ENCODE data around the gene R3HDM2.
A peak's percentile ranks its signal among the peaks of the same experiment; 100 is the strongest.
"Not testable (repeated sequence)": the region's sequence is repeated elsewhere in the genome, so short reads cannot be mapped to it uniquely, and the experiment has no call there.

R3HDM2 gene

DNA sequence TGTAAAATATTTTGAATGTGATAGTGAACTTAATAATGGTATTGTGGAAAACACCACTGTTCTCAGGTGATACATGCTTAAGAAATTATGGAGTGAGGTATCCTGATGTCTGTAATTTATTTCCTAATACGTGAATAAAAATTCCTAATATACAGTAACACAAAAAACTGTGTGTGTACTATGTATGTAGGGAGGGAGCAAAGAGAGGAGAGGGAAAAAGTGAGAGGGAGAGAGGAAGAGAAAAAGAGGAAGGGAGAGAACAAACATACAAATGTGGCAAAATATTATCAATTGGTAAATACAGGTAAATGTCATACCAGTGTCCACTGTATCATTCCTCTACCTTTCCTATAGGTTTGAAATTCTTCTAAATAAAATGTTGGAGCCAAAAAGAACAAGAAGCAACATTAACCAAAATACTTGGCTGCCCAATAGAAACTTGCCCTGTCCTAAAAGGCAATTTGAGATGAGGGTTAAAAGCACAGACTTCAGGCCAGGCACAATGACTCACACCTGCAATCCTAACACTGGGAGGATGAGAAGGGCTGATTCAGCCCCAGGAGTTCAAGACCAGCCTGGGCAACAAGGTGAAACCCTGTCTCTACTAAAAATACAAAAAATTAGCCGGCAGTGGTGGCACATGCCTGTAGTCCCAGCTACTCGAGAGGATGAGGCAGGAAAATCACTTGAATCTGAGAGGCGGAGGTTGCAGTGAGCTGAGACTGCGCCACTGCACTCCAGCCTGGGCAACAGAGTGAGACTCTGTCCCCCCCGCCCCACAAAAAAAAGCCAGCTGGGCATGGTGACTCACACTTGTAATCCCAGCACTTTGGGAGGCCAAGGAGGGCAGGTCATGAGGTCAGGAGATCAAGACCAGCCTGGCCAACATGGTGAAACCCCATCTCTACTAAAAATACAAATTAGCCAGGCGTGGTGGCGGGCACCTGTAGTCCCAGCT, 14.5 kb downstream of the R3HDM2 start:
- no peak overlapping the region for H3K4me3 ChIP-seq (ENCODE audit: low read length)
- TF ChIP-seq, protein P1, sequence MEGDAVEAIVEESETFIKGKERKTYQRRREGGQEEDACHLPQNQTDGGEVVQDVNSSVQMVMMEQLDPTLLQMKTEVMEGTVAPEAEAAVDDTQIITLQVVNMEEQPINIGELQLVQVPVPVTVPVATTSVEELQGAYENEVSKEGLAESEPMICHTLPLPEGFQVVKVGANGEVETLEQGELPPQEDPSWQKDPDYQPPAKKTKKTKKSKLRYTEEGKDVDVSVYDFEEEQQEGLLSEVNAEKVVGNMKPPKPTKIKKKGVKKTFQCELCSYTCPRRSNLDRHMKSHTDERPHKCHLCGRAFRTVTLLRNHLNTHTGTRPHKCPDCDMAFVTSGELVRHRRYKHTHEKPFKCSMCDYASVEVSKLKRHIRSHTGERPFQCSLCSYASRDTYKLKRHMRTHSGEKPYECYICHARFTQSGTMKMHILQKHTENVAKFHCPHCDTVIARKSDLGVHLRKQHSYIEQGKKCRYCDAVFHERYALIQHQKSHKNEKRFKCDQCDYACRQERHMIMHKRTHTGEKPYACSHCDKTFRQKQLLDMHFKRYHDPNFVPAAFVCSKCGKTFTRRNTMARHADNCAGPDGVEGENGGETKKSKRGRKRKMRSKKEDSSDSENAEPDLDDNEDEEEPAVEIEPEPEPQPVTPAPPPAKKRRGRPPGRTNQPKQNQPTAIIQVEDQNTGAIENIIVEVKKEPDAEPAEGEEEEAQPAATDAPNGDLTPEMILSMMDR (conservative IDR thresholded peaks at IDR 0.05; ENCODE audit: low read length), result no peak
- peak; percentile 5 for DNase-seq (ENCODE audit: low read depth)

DNA sequence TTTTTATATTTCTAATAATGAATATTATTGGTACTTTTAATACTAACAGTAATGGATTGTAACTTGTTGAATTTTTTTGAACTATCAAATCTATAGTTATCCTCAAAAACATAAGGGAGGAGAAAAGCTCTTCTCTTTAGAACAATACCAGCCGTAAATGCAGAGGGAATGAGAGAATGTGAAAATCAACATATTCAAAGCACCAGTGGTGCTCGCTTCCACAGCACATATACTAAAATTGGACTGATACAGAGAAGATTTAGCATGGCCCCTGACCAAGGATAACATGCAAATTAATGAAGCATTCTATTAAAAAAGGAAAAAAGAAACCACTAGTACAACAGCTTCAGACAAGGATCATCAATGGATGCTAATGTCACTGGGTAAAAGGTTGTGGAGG, 15.8 kb downstream of the R3HDM2 start:
- DNase-seq (ENCODE audit: low read depth), result no peak
- TF ChIP-seq, protein P1 (conservative IDR thresholded peaks at IDR 0.05; ENCODE audit: low read length), result no peak
- no peak overlapping the region for H3K4me3 ChIP-seq (ENCODE audit: low read length)

DNA sequence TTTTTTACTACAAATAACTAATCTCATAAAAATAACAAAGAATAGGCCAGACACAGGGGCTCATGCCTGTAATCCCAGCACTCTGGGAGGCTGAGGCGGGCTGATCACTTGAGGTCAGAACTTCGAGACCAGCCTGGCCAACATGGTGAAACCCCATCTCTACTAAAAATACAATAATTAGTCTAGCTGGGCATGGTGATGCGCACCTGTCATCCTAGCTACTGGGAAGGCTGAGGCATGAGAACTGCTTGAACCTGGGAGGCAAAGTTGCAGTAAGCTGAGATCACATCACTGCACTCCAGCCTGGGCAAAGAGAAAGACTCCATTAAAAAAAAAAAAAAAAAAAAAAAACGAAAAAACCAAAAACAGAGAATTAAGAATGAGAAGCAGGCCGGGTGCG, 16.7 kb downstream of the R3HDM2 start:
- not testable (repeated sequence) for H3K4me3 ChIP-seq (ENCODE audit: low read length); DNase-seq (ENCODE audit: low read depth)

DNA sequence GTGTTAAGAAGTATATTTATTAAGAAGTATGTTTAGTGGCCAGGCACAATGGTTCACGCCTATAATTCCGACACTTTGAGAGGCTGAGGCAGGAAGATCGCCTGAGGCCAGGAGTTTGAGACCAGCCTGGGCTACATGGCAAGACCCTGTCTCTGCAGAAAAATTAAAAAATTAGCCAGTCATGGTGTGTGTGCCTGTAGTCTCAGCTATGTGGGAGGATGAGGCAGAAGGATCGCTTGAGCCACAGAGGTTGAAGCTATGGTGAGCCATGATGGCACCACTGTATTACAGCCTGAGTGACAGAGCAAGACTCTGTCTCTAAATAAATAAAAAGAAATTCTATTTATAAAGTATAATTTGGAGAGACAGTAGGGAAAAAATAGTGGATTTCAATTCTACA, 20.3 kb downstream of the R3HDM2 start:
- TF ChIP-seq, protein P1 (conservative IDR thresholded peaks at IDR 0.05; ENCODE audit: low read length), result no peak
- no peak for DNase-seq (ENCODE audit: low read depth)
- no peak overlapping the region for H3K4me3 ChIP-seq (ENCODE audit: low read length)

DNA sequence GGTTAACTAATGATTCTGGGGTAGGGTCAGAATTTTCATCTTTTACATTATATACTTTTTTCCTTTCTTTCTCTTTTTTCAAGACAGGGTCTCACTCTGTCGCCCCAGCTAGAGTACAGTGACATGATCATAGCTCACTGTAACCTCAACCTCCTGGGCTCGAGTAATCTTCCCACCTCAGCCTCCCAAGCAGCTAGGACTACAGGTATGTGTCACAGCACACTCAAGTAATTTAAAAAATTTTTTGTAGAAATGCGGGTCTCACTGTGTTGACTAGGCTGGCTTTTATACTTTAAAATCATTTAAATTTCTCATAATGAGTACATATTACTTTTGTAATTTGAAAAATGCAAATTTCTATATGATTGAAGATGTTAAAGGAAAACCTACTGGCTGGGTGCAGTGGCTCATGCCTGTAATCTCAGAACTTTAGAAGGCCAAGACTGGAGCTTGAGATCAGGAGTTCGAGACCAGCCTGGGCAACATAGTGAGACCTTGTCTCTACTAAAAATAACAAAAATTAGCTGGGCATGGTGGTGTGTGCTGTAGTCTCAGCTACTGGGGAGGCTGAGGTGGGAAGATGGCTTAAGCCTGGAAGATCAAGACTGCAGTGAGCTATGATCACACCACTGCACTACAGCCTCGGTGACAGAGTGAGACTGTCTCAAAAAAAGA, 25.7 kb downstream of the R3HDM2 start:
- no peak overlapping the region for H3K4me3 ChIP-seq (ENCODE audit: low read length)

DNA sequence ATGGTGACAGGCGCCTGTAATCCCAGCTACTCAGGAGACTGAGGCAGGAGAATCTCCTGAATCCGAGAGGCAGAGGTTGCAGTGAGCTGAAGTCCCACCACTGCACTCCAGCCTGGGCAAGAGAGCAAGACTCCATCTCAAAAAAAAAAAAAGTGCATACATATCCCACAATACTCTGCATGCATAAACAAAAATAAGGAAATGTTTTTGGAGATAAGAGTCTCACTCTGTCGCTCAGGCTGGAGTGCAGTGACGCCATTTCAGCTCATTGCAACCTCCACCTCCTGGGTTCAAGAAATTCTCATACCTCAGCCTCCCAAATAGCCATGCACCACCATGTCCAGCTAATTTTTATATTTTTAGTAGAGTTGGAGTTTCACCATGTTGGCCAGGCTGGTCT, 28.7 kb downstream of the R3HDM2 start:
- DNase-seq (ENCODE audit: low read depth), result not testable (repeated sequence)

More for the DNA sequence above, 25.7 kb downstream of the R3HDM2 start:
- DNase-seq (ENCODE audit: low read depth), result no peak
- TF ChIP-seq, protein P1 (conservative IDR thresholded peaks at IDR 0.05; ENCODE audit: low read length), result no peak

DNA sequence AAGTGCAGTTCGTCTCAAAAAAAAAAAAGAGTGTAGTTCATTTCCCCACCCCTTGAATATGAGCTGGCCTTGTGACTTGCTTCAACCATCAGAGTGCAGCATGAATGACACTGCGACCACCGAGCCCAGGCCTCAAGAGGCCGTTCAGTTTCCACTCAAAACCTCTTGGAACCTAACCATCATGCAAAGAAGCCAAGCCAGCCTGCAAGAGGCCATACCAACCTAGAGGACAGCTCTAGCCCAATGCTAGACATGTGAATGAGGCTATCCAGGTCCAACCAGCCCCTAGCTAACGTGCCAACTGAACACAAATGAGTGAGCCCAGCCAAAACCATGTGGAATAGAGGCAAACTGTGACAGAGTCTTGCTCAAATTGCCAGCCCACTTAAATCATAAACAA, 29.7 kb downstream of the R3HDM2 start:
- H3K4me3 ChIP-seq (ENCODE audit: low read length), result no peak overlapping the region
- TF ChIP-seq, protein P1 (conservative IDR thresholded peaks at IDR 0.05; ENCODE audit: low read length), result no peak
- DNase-seq (ENCODE audit: low read depth), result no peak

More for the DNA sequence above, 28.7 kb downstream of the R3HDM2 start:
- not testable (repeated sequence) for H3K4me3 ChIP-seq (ENCODE audit: low read length)

DNA sequence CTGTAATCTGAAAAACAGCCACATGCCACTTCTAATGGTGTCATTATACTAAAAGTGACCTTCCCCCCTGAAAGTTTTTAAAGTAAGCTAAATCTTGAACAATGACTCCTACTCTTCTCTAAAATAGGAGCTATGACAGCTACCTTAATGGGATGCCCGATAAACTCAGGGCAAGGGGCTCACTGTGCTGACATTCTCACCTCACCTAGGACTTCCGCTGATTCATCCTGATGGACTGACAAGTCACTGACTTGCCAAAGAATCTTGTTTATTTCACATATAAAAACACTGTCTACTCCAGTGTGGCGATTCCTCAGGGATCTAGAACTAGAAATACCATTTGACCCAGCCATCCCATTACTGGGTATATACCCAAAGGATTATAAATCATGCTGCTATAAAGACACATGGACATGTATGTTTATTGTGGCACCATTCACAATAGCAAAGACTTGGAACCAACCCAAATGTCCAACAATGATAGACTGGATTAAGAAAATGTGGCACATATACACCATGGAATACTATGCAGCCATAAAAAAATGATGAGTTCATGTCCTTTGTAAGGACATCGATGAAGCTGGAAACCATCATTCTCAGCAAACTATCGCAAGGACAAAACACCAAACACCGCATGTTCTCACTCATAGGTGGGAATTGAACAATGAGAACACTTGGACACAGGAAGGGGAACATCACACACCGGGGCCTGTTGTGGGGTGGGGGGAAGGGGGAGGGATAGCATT, 31.0 kb downstream of the R3HDM2 start:
- not testable (repeated sequence) for H3K4me3 ChIP-seq (ENCODE audit: low read length)

More for the DNA sequence above, 31.0 kb downstream of the R3HDM2 start:
- not testable (repeated sequence) for DNase-seq (ENCODE audit: low read depth)

All from AG10803 (cell line).